ENCODE measurements around the gene RTRAF. TPM values are rescaled to one million over a fixed set of nuclear protein-coding genes. Genes with fewer than 3 reads are reported as not detected.

The RTRAF gene
- total RNA-seq, 2 donors from 2014 or later: 75.4 to 80.7 TPM

- Histone ChIP-seq H3K27ac (peak overlapping the region in 1 of 2 donors; percentile 67), H3K27me3 (no peaks in the 10 kb centered on the region), H3K9me3 (no peaks in the 10 kb centered on the region), H3K4me1 (peaks cover 0 to 10% of the 10 kb centered on the region in 2 donors), H3K36me3 (no peaks in the 10 kb centered on the region), H3K4me3 (no peak overlapping the region)
- peak; percentile 91 for DNase-seq (ENCODE audit: low spot score)
- TF ChIP-seq CTCF (IDR thresholded peaks at IDR 0.05): peak; percentile 88 to 95
These were observed 10.1 kb upstream of the RTRAF start for GRCh38 chr14:51979088-51979709.

GRCh38 chr14:51981218-51981854 lies 8.0 kb upstream of the RTRAF start:
- Histone ChIP-seq H3K36me3 (no peaks in the 10 kb centered on the region), H3K27ac (no peak overlapping the region), H3K4me3 (no peak overlapping the region), H3K4me1 (peaks cover 0 to 10% of the 10 kb centered on the region in 2 donors), H3K9me3 (no peaks in the 10 kb centered on the region), H3K27me3 (no peaks in the 10 kb centered on the region)
- no peak for DNase-seq (ENCODE audit: low spot score)
- no peak for TF ChIP-seq CTCF (IDR thresholded peaks at IDR 0.05)

DNA sequence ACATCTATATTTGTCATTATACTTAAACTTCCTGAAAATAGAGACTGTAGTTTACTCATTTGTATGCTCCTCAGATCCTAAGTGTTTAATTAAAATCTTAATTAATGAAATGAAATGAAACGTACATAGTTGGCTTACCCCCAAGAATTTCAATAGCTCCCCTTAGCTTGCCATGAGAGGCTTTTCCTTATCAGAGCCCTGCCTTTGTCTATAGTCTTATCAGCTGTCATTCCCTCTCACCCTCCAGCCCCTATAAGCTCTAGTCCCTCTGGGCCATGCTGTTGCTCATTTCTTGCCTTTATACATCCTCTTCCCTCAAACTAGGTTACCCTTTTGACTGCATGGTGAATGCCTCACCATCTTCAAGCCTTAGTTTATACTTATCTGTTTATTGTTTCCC lies 1.1 kb upstream of the RTRAF start:
- Histone ChIP-seq H3K27me3 (no peaks in the 10 kb centered on the region), H3K4me3 (no peak overlapping the region), H3K36me3 (peaks cover 21% of the 10 kb centered on the region), H3K27ac (peak overlapping the region in 1 of 2 donors; percentile 83), H3K9me3 (no peaks in the 10 kb centered on the region), H3K4me1 (peaks cover 0 to 27% of the 10 kb centered on the region in 2 donors)
- no peak for TF ChIP-seq CTCF (IDR thresholded peaks at IDR 0.05)
- no peak for DNase-seq (ENCODE audit: low spot score)

DNA sequence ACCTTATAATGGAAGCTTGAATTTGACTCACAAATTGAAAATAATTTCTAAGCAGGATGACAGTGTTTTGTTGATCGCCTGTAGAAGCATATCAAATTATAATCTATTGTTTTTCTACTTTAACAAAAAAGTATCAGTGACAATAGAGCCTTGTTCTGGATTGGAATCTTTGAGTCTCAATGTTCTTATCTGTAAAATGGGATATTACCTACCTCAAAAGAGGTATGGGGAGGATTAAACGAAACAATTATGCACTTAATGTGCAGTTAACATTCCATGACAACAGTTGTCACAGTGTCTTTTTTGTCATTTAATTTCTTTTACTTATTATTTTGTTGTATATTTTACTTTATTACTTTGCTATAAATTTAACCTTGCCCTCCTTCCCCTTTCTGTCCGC lies 1.1 kb downstream of the RTRAF start:
- peak overlapping the region in 1 of 2 donors; percentile 99 for H3K4me3 ChIP-seq
- H3K9me3 ChIP-seq: no peaks in the 10 kb centered on the region
- DNase-seq (ENCODE audit: low spot score): no peak
- peak overlapping the region in 1 of 2 donors; percentile 92 for H3K27ac ChIP-seq
- peaks cover 33% of the 10 kb centered on the region for H3K36me3 ChIP-seq
- H3K4me1 ChIP-seq: peaks cover 0 to 34% of the 10 kb centered on the region in 2 donors
- H3K27me3 ChIP-seq: no peaks in the 10 kb centered on the region
- TF ChIP-seq CTCF (IDR thresholded peaks at IDR 0.05): no peak

DNA sequence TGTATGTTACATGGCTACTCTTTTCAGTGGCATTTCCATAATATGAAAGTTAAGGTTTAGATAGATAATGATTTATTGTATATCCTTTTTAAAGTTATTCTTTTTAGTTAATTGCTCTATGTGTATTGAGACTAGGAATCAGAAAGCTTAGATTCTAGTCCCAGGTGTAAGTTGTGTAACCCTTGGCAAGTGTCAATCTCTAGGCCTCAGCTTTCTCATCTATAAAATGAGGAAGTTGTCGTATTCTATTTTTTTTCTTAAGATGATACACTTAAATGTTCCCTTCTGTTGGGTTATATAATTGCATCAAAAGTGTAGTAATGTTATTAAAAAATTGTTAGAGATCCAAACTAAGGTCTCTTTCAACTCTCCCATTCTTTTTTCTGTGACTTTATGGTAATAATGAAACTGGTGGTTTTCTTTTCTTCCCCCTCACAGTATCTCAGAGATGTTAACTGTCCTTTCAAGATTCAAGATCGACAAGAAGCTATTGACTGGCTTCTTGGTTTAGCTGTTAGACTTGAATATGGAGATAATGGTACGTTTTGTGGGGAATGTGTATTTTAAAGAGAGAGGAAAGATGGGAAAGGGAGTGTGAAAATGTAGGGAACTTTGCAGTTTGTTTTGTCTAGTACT lies 4.1 kb downstream of the RTRAF start:
- Histone ChIP-seq H3K27ac (no peak overlapping the region), H3K4me1 (peaks cover 0 to 33% of the 10 kb centered on the region in 2 donors), H3K9me3 (no peaks in the 10 kb centered on the region), H3K36me3 (peaks cover 44% of the 10 kb centered on the region), H3K27me3 (no peaks in the 10 kb centered on the region), H3K4me3 (no peak overlapping the region)
- no peak for TF ChIP-seq CTCF (IDR thresholded peaks at IDR 0.05)
- no peak for DNase-seq (ENCODE audit: low spot score)

All from right atrium auricular region (tissue), 2 donors.